Activated CD8-positive, alpha-beta memory T cell treated with anti-CD3 and anti-CD28 coated beads for 4 hours (primary cell): ENCODE measurements around the gene DOCK8.
"Not testable (repeated sequence)": the region's sequence is repeated elsewhere in the genome, so short reads cannot be mapped to it uniquely, and the experiment has no call there.

Experiments used
- DNase-seq, 2 donors: peaks; one replicate each; pipeline ENCODE4 v3.0.0-alpha.2; 2020; ENCODE audit warnings: low read depth in 2 of 2

Gene DOCK8

DNA sequence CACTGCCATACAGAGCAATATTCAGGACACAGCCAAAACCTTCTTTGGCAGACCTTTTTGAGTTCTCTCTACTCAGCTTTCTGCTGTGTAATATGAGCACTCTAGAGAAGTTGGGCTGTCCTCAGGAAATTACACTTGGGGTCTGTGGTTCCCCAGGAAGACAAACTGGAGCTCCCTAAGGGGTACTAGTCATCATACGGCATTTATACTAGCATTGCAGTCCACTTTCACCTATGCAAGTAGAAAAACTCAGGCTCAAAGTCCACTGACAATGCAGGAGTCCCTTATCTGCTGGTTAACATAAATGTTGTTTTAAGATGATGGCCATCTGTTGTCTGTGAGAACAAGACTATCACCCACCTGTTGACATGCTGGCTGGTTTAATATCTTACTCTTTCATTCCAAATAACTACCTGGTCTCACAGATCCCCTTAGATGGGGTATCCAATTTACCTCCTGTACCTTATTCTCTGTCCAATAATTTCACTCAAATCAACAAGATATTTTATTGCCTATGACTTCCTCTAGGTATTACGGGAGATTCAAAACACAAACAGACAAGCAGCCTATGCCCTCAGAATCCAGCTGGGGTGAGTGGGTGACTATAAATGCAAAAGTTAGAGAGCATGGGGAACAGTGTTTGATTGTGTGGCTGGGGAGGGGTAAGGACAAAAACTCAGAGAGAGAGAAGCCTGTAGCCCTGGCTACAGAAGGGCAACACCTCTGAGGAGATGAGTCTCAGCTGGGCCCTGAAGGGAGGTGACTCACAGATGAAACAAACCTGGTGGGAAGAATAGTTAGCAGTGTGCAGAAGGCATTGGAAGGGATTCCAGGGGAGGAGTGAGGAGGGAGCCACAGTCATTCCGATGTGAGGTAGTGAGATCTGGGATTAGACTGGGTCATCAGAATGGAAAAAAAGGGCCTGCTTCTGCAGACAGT is 10.2 kb downstream of the DOCK8 start:
- DNase-seq, result no peak

DNA sequence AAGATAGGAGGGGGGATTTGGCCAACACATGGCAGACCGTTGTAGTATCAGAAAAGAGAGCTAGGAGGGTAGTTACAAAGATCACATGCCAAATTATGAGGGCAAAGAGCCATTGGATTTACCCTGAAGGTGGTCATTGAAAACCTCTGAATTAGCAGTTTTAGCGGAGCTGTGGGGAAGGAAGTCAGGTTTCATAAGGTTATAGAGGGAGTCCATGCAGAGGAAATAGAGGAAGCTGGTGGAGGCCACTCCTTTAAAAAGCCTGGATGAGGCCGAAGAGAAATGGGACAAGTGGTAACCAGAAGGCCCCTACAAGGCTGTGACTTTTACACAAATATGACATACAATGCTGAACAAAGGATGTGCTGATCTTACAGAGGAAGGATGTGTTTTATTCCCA is 13.2 kb downstream of the DOCK8 start:
- no peak for DNase-seq

DNA sequence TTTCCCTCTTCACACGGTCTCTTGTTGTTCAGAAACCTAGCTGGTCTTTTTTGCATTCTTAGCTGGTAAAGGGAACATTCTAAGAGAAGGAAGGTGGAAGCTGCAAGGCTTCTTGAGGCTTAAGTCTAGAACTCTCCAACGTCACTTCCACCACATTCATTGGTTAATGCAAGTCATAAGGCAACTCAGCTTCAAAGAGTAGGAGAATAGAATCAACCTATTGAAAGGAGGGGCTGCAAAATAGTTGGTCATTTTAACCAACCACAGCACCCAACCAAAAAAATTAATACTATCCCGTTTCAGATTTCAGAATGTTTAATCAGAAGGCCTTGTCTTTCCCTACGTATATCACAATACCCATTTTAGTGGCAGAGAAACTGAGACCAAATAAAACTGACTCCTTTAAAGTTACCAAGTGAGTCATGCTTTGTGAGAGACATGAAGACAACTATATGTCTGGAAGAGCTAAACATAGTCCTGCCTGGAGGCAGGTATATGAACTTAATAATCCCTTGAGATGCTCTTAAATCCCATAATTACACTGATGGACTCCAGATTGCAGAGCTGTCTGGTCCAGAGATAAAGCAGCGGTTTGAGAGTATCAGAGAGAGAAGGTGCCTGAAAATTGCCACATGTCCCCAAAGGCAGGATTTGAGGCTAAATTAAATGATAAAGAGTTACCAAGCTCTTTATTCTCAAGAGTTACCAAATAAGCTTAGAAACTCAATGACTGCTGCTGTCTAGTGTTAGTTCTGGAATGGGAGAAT is 14.4 kb downstream of the DOCK8 start:
- DNase-seq, result no peak

DNA sequence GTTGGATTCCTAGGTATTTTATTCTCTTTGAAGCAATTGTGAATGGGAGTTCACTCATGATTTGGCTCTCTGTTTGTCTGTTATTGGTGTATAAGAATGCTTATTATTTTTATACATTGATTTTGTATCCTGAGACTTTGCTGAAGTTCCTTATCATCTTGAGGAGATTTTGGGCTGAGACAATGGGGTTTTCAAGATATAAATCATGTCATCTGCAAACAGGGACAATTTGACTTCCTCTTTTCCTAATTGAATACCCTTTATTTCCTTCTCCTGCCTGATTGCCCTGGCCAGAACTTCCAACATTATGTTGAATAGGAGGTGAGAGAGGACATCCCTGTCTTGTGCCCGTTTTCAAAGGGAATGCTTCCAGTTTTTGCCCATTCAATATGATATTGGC is 17.0 kb downstream of the DOCK8 start:
- not testable (repeated sequence) for DNase-seq

DNA sequence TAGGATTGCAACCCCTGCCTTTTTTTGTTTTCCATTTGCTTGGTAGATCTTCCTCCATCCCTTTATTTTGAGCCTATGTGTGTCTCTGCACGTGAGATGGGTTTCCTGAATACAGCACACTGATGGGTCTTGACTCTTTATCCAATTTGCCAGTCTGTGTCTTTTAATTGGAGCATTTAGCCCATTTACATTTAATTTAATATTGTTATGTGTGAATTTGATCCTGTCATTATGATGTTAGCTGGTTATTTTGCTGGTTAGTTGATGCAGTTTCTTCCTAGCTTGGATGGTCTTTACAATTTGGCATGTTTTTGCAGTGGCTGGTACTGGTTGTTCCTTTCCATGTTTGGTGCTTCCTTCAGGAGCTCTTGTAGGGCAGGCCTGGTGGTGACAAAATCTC is 19.0 kb downstream of the DOCK8 start:
- DNase-seq, result not testable (repeated sequence)

DNA sequence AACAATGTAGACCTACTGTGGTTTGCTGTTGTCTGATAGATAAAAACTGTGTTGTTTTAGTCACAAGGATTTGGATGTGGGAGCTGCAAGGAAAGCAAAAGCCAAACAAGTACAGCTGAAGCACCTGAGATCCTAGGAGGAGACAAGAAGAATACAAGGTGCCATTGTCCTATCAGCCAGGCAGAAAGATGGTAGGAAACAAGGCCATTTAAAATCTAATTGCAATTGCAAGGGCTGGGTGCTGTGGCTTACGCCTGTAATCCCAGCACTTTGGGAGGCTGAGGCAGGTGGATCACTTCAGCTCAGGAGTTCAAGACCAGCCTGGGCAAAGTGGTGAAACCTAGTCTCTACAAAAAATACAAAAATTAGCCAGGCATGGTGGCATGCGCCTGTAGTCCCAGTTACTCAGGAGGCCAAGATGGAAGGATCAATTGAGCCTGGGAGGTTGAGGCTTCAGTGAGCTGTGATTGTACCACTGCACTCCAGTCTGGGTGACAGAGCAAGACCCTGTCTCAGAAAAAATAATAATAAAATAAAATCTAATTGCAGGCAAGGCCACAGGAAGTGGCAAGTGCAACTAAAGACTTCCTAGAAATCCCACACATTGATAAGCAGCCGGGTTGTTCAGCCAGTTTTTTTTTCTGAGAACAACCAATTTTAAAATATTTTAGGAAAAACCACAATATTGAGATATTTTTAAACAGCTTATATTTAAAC is 22.6 kb downstream of the DOCK8 start:
- no peak for DNase-seq

DNA sequence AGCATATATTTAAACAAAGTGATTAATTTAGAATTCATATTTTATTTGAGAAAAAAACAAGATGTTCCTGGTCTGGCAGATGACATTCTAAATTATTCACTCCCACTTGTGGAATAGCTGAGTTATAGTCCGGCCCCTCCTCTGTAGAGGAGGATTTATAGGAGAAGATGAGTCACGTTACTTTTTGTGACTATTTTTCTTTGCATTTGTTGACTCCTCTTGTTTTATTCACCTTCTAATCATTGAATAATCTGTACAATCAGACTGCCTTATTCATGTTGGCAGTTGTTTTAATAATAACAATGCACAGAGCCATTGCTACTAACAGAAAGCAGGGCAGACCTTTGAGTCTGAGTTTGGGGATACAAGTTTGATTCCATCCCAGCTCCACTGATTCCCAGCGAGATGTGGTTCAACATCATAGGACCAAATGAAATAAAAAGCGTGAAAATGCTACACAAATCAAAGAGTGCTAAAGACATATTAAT is 23.2 kb downstream of the DOCK8 start:
- no peak for DNase-seq

DNA sequence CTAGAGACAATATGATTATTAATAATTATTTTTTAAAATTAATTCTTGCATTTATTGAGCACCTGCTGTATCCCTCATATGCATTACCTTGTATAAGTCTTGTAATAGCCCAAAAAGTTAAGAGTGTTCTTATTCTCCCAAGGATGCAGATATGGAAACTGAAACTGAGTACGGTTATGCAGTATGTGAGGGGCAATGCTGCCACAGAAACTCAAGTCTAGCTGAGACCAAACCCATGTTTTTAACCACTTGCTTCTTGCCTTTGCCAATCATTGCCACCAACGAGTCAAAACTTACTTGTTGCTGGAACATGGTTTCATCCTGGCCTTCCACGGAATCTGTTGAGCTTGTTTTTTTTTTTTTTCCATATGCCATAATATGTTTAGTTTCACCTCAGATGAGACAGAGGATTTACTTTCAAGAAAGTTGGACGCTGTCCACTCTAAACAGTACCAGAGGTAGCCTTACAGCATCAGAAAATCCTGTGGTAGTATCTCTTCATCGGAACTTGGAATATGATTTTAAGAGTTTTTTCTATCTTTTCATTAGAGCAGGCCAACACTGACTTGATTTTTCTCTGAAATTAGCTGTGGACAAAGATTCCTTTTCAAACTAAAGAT is 27.9 kb downstream of the DOCK8 start:
- DNase-seq, result no peak

DNA sequence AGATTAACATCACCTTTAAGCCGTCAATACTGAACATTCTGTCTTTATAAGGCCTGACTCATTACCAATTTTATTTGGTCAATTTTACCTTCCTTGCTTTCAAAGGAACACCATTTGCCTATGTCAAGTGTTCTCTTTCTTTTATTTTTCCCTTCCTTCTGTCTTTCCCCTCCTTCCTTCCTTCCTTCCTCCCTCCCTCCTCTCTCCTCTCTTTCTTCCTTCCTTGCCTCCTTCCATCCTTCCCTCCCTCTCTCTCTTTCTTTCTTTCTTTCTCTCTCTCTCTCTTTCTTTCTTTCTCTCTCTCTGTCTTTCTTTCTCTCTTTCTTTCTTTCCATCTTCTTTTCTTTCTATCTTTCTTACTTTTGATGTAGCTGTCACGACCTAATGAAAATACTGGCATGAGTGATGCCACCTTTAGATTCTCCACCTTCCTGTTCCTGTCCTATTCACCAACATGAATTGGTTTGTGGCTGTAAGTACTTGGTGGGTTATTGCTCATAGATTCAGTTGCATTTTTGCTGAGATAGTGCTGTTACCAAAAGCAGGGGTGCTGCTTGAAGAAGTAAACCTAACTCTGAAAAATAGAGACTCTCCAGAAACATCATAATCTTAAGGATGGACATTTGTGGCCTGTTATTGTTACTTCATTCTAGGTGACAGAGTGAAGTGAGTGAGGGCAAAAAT is 33.8 kb downstream of the DOCK8 start:
- no peak for DNase-seq

DNA sequence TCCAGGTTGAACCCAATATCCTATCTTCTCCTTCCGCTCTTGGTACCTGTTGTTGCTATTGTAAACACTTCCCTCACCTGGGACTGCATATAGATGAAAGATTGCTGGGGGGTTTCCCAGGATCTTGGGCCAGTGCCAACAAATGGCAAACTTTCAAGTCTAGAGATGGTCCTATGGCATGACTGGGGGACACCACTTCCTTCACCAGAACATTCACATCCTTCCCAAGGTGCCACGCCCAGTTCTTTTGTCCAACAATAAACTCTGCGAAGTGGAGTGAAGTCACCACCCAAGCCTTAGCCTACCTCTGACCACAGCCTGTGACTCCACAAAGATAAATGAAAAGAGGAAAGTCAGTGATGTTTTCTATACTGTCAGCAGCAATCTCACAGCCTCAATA is 34.4 kb downstream of the DOCK8 start:
- no peak for DNase-seq

DNA sequence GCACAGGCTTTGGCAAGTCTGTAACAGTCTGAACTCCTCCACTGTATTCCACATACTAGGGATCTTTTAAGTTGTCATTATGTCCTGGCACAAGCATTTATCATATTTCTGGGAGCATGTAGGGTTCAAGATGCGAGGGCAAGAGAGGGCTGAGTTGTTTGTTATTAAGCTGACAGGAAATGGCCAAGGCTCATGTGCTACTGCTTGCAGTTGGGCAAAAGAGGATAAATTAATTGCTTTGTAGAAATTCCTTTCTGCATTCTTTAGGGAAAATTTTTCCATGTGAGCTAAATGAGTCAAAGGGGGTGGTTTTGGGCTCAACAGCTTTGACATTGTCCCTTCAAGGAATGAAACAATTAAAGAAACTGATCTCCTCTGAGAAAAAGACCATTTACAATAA is 35.4 kb downstream of the DOCK8 start:
- DNase-seq, result no peak

DNA sequence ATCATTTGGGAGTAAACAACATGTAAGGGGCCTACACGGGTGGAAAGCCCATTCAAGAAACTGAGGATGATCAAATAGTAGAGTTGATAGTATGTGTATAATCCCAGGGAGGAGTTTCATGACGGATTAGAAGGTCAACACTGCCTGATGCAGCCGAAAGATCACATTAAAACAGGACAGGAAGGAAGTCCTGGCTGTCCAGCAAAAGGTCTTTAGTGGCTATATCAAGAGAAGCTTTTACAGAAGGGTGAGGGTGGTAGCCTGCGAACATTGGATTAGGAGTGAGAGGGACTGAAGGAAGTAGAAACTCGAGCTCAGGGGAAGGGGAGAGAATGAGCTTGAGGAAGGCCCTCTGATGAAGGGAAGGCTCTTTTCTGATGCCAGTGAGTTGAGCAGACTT is 36.0 kb downstream of the DOCK8 start:
- DNase-seq, result no peak

DNA sequence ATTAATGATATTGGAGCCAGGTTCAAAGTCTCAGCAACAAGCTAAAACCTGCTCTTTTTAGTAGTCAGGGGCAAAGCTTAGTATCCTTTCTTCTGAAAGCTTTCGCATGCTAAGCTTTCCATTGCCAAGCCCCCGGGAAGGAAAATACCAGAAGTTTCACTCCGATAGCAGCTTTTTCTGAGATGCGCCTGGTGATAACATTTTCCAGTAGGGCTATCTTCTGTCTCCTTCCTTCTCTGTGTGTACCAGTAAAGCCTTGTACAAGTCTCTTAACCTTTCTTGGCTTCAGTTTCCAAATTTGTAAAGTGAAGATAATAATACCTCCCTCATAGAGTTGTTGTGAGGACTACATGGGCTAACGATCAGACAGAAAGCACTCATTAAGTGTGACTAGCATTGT is 36.7 kb downstream of the DOCK8 start:
- no peak for DNase-seq

DNA sequence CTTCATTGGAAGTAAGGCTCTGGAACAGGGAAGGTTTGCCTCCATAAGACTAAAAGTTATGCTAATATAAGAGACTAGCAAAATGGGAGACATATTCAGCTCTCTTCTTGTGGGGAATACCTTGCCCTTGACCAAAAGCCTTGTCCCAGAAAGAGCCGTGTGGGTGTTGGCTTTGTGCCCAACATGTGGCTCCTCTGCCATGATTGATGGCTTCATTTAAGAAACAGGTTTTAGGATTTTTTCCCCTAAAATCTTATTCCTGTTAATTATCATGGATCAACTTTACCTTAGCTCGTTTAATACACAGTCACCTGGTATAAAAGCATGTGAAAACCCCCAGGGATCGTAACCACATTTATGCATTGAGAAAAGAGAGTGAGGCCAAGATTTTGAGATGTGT is 38.9 kb downstream of the DOCK8 start:
- DNase-seq, result no peak

DNA sequence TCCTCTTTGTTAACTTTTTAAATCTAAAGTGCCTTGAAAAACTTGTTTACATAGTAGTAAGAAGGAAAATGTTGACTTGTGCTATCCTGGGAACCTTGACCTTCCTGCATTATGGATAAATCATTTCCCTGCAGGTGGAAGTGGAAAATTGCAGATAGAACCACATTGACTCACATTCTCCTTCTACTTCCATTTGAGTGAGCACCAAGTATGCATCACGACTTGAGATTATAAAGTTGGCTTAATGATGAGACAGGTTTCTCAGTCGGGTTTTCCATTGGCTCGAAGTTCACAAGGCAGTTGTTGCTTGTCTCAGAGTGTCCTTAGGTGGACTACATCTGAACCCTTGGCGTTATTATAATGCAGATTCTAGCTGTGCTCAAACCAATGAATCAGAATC is 39.9 kb downstream of the DOCK8 start:
- no peak for DNase-seq

DNA sequence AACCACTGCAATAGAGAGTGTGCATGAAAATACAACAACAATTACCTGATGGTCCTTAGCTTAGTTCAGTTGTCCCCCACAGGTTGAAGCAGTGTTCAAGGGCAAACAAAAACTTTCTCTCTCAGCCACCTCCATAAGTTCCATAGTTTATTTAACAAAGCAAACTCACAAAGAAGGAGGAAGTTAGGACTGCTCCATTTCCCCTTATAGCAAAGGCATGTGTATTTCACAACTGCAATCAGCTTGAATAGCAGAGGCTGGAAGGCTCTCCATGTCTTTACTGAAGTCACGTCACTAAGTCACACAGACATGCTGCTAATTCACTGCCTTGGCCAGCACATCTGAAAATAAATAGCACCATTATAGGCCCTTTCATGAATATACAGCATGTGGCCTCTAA is 43.3 kb downstream of the DOCK8 start:
- DNase-seq, result no peak

DNA sequence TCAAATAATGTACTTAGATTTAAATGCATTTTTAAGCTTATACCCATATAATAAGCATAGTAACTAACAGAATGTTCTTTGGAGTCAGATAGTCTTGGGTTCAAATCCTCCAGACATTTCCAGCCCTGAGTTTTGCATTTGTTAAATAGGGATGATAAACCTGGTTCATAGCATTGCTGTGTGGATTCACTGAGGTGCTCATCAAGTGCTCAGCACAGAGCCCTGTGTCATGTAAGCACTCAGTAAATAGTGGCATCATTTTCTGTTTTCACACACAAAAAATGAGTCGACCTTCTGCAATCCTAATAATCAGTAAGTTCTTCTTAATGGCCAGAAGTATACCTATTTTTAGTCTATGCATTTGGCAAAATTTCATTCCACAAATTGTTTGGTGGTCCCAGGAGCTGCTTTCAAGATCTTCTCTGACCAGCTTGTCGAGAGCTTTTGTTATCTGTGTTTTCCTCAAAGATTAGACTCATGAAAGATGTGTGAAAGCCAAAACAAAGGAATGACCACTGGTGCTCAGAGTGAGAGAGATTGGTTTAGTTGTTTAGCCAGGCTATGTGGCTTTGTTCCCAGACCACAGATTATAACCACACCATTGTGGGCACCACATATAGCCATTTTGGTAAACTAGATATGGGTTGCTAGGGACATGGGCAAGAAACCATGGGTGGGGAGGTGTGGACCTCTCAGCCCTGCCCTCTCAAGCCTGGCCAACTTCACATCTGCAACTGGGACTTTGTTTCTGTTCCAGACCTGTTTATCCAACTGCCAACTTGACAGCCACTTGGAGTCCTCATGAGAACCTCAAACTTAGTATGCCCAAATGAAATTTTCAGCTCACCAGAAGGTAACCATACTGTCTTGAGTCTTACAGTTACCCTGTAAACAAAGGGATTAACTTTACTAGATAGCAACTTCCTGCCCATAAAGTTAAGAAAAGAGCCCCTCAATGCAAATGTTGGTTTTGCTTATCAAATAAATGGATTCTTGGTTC is 45.0 kb downstream of the DOCK8 start:
- DNase-seq, result no peak

DNA sequence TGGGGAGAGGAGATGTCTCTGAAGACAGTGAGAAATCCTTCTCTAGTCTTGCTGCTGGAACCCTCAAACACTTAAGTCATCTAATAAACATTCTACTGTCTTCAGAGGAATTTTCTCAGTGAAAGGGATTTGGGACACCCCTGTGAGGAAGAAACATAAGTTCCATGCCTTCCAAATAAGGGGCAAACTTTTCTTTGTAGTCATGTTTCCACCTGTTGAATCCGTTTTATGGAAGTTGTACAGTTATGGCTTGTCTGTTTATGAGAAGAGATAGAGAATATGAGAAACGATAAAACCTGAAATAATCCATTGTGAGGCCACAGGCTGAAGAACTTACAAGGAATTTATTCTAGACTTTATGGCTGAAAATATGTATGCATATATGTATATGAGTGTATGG is 49.6 kb downstream of the DOCK8 start:
- no peak for DNase-seq

DNA sequence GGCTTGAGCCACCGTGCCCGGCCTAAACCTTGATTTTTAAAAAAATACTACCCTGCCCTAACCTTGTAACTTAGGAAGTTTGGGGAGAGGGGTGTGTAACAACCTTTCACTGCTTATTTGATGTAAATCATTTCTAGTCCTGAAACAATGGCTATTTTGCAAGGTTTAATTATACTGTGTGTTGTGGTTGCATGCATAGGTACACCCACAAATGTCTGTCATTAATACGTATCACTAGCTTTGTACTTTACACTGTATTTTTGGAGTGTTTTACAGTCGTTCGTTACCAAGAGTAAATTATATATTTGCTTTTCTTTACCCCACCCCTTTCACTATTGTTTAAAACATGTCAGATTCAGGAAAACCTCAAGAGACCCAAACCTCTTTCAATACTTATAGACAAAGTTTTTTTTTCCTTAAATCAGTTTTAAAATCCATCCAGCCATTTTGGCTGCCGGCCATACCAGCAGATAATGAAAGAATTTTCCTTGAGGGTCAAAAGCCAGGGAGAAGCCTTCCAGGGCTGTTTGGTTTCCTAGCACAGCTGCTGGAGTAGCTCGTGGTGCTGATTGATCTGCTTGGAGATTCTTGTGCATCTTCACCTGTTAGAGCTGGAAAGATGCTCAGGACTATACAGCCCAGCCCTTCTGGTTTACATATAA is 50.7 kb downstream of the DOCK8 start:
- no peak for DNase-seq
